A549 (cell line): Measurements from ENCODE around the gene DIP2C. TPM values are rescaled to one million over a fixed set of nuclear protein-coding genes. Genes with fewer than 3 reads are reported as not detected.

ENCODE experiments used
- ATAC-seq, 2 experiments: fragments of 200-7000 bp in 1 of 2; fragments of >200 bp in 1 of 2; cut with Nextera tagmentation in 1 of 2; cut with Tn5 transposase in 1 of 2; 3 replicates each; pipeline versions ENCODE4 v1.8.0 to v1.9.1; 2018 to 2020; ENCODE audit warnings: mild to moderate bottlenecking in 1 of 2, moderate library complexity in 1 of 2
- CTCF ChIA-PET: fragments of 300-600 bp; sonication (Branson Sonifier 250); formaldehyde crosslinking; extraction: SDS; loops from one replicate; lab custom pipeline; 2021; ENCODE audit warnings: antibody characterized with exemption, inconsistent platforms; lab: Yijun Ruan, JAX
- POLR2A ChIA-PET: fragments of 350-600 bp; formaldehyde crosslinking; extraction: SDS; loops from one replicate; lab custom pipeline; 2021; ENCODE audit warnings: antibody characterized with exemption, inconsistent platforms; lab: Yijun Ruan, JAX
- DNase-seq, 2 experiments: peaks; one replicate each; pipeline versions ENCODE4 v3.0.0 to v3.0.0-alpha.2; 2011 to 2016; ENCODE audit warnings: low read depth in 1 of 2, low spot score in 1 of 2
- FAIRE-seq: peaks from 2 replicates; lab custom pipeline; 2011; peaks lifted over from hg19 to GRCh38; lab: Jason Lieb, UNC
- H3K27ac ChIP-seq, 2 experiments: fragments of >200 bp; sonication (Bioruptor Twin); formaldehyde crosslinking; 3 replicates each; pipeline ENCODE4 v1.5.1; 2016 to 2017
- H3K4me1 ChIP-seq: fragments of >200 bp; sonication (Bioruptor Twin); formaldehyde crosslinking; 3 replicates; pipeline ENCODE4 v1.6.1; 2016
- H3K4me2 ChIP-seq: fragments of >200 bp; sonication (Bioruptor Twin); formaldehyde crosslinking; 3 replicates; pipeline ENCODE4 v1.6.1; 2016
- H3K4me3 ChIP-seq: fragments of >200 bp; sonication (Bioruptor Twin); formaldehyde crosslinking; 3 replicates; pipeline ENCODE4 v1.5.1; 2016
- H3K9me3 ChIP-seq: fragments of >200 bp; sonication (Bioruptor Twin); formaldehyde crosslinking; 3 replicates; pipeline ENCODE4 v1.6.1; 2016
- BCL3 ChIP-seq: fragments of >200 bp; sonication (Bioruptor Twin); formaldehyde crosslinking; IDR thresholded peaks from 3 replicates; pipeline ENCODE4 v1.6.1; 2016
- BHLHE40 ChIP-seq: IDR thresholded peaks from 2 replicates; pipeline ENCODE4 v1.6.1; 2012; ENCODE audit warnings: low read depth, low read length, inconsistent platforms
- CBX2 ChIP-seq: fragments of 200-600 bp; sonication (generic); IDR thresholded peaks from 2 replicates; pipeline ENCODE4 v1.6.1; 2016; ENCODE audit warnings: low read depth, mild to moderate bottlenecking, borderline replicate concordance
- E2F6 ChIP-seq: IDR thresholded peaks from 2 replicates; pipeline ENCODE4 v1.6.1; 2012; ENCODE audit warnings: low read depth, borderline replicate concordance
- EHMT2 ChIP-seq: fragments of 200-600 bp; sonication (generic); IDR thresholded peaks from 2 replicates; pipeline ENCODE4 v1.6.1; 2016; ENCODE audit warnings: antibody characterized with exemption, low read depth, mild to moderate bottlenecking, moderate library complexity
- HES2 ChIP-seq: fragments of >200 bp; sonication (Bioruptor Twin); formaldehyde crosslinking; IDR thresholded peaks from 2 replicates; pipeline ENCODE4 v1.6.1; 2016
- HEYL ChIP-seq: fragments of 250-450 bp; sonication (Bioruptor Pico); IDR thresholded peaks from 2 replicates; pipeline ENCODE4 v1.8.0; 2021; ENCODE audit warnings: mild to moderate bottlenecking, moderate library complexity
- HOXA7 ChIP-seq: fragments of 250-450 bp; sonication (Bioruptor Pico); IDR thresholded peaks from 2 replicates; pipeline ENCODE4 v1.5.0; 2020; ENCODE audit warnings: mild to moderate bottlenecking, moderate library complexity
- MAZ ChIP-seq: fragments of 150-350 bp; IDR thresholded peaks from 2 replicates; pipeline ENCODE4 v1.6.1; 2014; ENCODE audit warnings: antibody characterized with exemption, low read depth, low read length, borderline replicate concordance
- NFE2L2 ChIP-seq: fragments of 150-350 bp; conservative IDR thresholded peaks from 2 replicates; pipeline ENCODE4 v1.6.1; 2014; ENCODE audit warnings: low read length
- NPAS2 ChIP-seq: fragments of 250-450 bp; sonication (Bioruptor Pico); IDR thresholded peaks from 2 replicates; pipeline ENCODE4 v1.8.0; 2022; ENCODE audit warnings: mild to moderate bottlenecking, moderate library complexity, borderline replicate concordance
- PBX3 ChIP-seq: IDR thresholded peaks from 2 replicates; pipeline ENCODE4 v1.6.1; 2012
- POLR2A ChIP-seq: IDR thresholded peaks from 2 replicates; pipeline ENCODE4 v1.6.1; 2012; ENCODE audit warnings: mild to moderate bottlenecking, low read length
- RCOR1 ChIP-seq: fragments of 150-350 bp; IDR thresholded peaks from 2 replicates; pipeline ENCODE4 v1.6.1; 2014; ENCODE audit warnings: antibody characterized with exemption, low read length, low read depth
- REST ChIP-seq: fragments of 200-600 bp; sonication (generic); IDR thresholded peaks from 2 replicates; pipeline ENCODE4 v1.6.1; 2016; ENCODE audit warnings: antibody characterized with exemption, mild to moderate bottlenecking, moderate library complexity
- RNF2 ChIP-seq: fragments of 200-600 bp; sonication (generic); IDR thresholded peaks from 2 replicates; pipeline ENCODE4 v1.6.1; 2016; ENCODE audit warnings: low read depth, mild to moderate bottlenecking, antibody characterized with exemption, moderate library complexity, borderline replicate concordance
- TFCP2L1 ChIP-seq: fragments of 250-450 bp; sonication (Bioruptor Pico); IDR thresholded peaks from 2 replicates; pipeline ENCODE4 v1.5.0; 2021; ENCODE audit warnings: mild to moderate bottlenecking
- ZNF302 ChIP-seq: fragments of 250-450 bp; sonication (Bioruptor Pico); IDR thresholded peaks from 2 replicates; pipeline ENCODE4 v1.9.0; 2021; ENCODE audit warnings: inconsistent platforms, mild to moderate bottlenecking, moderate library complexity
- WGBS: methylation state at CpG from one replicate; pipeline ENCODE4 v1.1.6; 2017; ENCODE audit errors: missing lambda C conversion rate; 5-methylcytosine and 5-hydroxymethylcytosine counted together
- polyA plus RNA-seq, 4 experiments: library from polyadenylated mRNA; depleted of rRNA in 3 of 4; stranded (reverse); fragments of >200 nt; fragmentation: RNase III in 1 of 4; extraction: RNeasy Plus Mini Kit Qiagen cat#74134 plus additional on column Dnase treatment in 1 of 4; gene quantifications; 2 replicates in 3 of 4; 3 replicates in 1 of 4; pipeline ENCODE4 v1.2.3, GENCODE V29; 2011 to 2017

The DIP2C gene
- polyA plus RNA-seq, 2 of the 4 experiments (the other 2 are of a cell fraction), result 3.7 to 5.0 TPM

- Histone ChIP-seq H3K27ac (no peak overlapping the region), H3K9me3 (peaks cover 9% of the 10 kb centered on the region; the same call in 1 of the 3 replicates), H3K4me3 (no peak overlapping the region), H3K4me1 (no peaks in the 10 kb centered on the region), H3K4me2 (no peak overlapping the region)
- DNase-seq (no peak), FAIRE-seq (no peak), ATAC-seq (no peak)
- WGBS, result 92% methylated on average over 12 of the region's 12 CpGs
- TF ChIP-seq E2F6 (no peak), POLR2A (no peak), PBX3 (no peak), TFCP2L1 (CRISPR knock-in tag) (no peak), RNF2 (no peak), MAZ (no peak), HES2 (no peak), BHLHE40 (no peak), REST (no peak), NPAS2 (CRISPR knock-in tag) (no peak), HEYL (CRISPR knock-in tag) (no peak), NFE2L2 (no peak), HOXA7 (no peak)
- CTCF ChIA-PET, result no interaction called here
- POLR2A ChIA-PET, result no interaction called here
Measured at GRCh38 chr10:567869-568268, 121.6 kb downstream of the DIP2C start.

- DNase-seq (no peak), ATAC-seq (no peak), FAIRE-seq (no peak)
- H3K4me1 ChIP-seq, result no peaks in the 10 kb centered on the region
- no peak overlapping the region for H3K27ac ChIP-seq
- no peak overlapping the region for H3K4me3 ChIP-seq
- POLR2A ChIA-PET, result no interaction called here
- CTCF ChIA-PET, result no interaction called here
- H3K4me2 ChIP-seq, result no peak overlapping the region
- TF ChIP-seq CBX2, result no peak
- no peak for TF ChIP-seq RCOR1
- no peak for TF ChIP-seq ZNF302
- TF ChIP-seq HES2, result no peak
- no peak for TF ChIP-seq EHMT2
- no peak for TF ChIP-seq TFCP2L1 (CRISPR knock-in tag)
- TF ChIP-seq BCL3, result no peak
- peaks cover 9% of the 10 kb centered on the region; the same call in 1 of the 3 replicates for H3K9me3 ChIP-seq
- WGBS, result 88% methylated on average over 14 of the region's 22 CpGs
Measured at GRCh38 chr10:566241-566885, 123.1 kb downstream of the DIP2C start.
